ENCODE data around the gene ADGRF5.
A peak's percentile ranks its signal among the peaks of the same experiment; 100 is the strongest.

ADGRF5 gene

GRCh38 chr6:46921731-46922130 is at the start of gene ADGRF5:
TSS of gene ADGRF5 (minus strand) at chr6:46921938. CDS start at chr6:46906762, 15,176 bp downstream.
- no peak for DNase-seq

GRCh38 chr6:46969206-46969605 is 47.5 kb upstream of the ADGRF5 start:
- DNase-seq, result no peak

GRCh38 chr6:46967826-46968349 is 46.1 kb upstream of the ADGRF5 start:
- no peak for DNase-seq

- DNase-seq, result no peak
These were observed 43.2 kb upstream of the ADGRF5 start for GRCh38 chr6:46964716-46965519.

GRCh38 chr6:46963626-46964025 is 41.9 kb upstream of the ADGRF5 start:
- DNase-seq, result no peak

GRCh38 chr6:46963039-46963438 is 41.3 kb upstream of the ADGRF5 start:
- no peak for DNase-seq

- no peak for DNase-seq
These were observed 40.0 kb upstream of the ADGRF5 start for GRCh38 chr6:46961711-46962110.

- DNase-seq, result no peak
These were observed 39.5 kb upstream of the ADGRF5 start for GRCh38 chr6:46961232-46961631.

GRCh38 chr6:46959419-46959818 is 37.7 kb upstream of the ADGRF5 start:
- DNase-seq, result no peak

- no peak for DNase-seq
These were observed 34.7 kb upstream of the ADGRF5 start for GRCh38 chr6:46956409-46956808.

GRCh38 chr6:46954837-46955451 is 33.2 kb upstream of the ADGRF5 start:
- no peak for DNase-seq

GRCh38 chr6:46953921-46954320 is 32.2 kb upstream of the ADGRF5 start:
- DNase-seq, result no peak

GRCh38 chr6:46949632-46950280 is 28.0 kb upstream of the ADGRF5 start:
- peak; percentile 49 for DNase-seq

GRCh38 chr6:46948699-46949098 is 27.0 kb upstream of the ADGRF5 start:
- DNase-seq, result peak; percentile 45

- no peak for DNase-seq
These were observed 25.8 kb upstream of the ADGRF5 start for GRCh38 chr6:46947497-46947896.

GRCh38 chr6:46940433-46941226 is 18.9 kb upstream of the ADGRF5 start:
- DNase-seq, result no peak

GRCh38 chr6:46937642-46938041 is 15.9 kb upstream of the ADGRF5 start:
- DNase-seq, result no peak

- no peak for DNase-seq
These were observed 13.9 kb upstream of the ADGRF5 start for GRCh38 chr6:46935687-46936086.

GRCh38 chr6:46933751-46934150 is 12.0 kb upstream of the ADGRF5 start:
- DNase-seq, result no peak

- DNase-seq, result no peak
These were observed 11.0 kb upstream of the ADGRF5 start for GRCh38 chr6:46932526-46933319.

GRCh38 chr6:46931416-46931815 is 9.7 kb upstream of the ADGRF5 start:
- no peak for DNase-seq

GRCh38 chr6:46930331-46930730 is 8.6 kb upstream of the ADGRF5 start:
- DNase-seq, result no peak
